GM12891 (cell line): Measurements from ENCODE around the gene PGP.

Source experiments
- POLR2A ChIP-seq: IDR thresholded peaks from 2 replicates; pipeline ENCODE4 v1.6.1; 2011; ENCODE audit warnings: low read depth, low read length, control low read depth
- POLR2AphosphoS5 ChIP-seq: IDR thresholded peaks from 2 replicates; pipeline ENCODE4 v1.6.1; 2011; ENCODE audit warnings: low read depth, low read length, control low read depth

DNA sequence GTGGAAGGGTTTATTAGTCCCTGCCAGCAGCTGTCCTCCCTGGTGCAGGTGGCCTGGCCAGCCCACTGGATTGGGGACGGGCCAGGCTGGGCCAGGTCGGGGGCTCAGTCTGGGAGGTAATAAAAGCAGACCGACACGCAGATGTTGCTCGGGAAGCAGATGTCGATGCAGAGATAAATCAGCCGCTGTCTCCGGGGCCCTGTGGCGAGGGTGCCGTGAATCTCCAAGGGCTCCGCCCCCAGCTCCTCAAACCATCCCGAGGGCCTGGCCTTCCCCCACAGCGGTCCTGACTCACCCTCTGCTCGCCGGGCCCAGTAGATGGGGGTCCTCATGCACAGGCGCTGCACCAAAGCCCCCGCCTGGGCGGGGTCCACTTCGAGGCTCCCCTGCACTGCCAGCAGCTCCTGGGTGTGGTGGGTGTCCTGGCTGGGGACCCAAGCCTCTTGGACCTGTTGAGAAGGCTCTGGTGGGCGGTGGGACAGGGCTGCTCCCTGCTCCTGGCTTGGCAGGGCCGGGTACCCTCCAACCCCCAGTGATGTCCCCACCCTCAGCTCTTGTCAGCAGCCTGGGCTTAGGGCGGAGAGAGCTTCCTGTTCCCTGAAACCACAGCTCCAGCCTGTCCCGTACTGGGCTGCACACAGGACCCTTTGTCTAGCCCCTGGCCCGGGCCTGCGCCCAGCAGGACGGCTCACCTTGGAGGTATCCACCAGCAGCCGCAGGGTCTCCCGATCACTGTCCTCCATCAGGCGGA, 5.2 kb downstream of the PGP start:
- TF ChIP-seq POLR2AphosphoS5 (no peak), POLR2A (no peak; the same call in 1 of the 2 replicates)
